Stimulated activated CD4-positive, alpha-beta T cell treated with anti-CD3 and anti-CD28 coated beads, TNF-alpha, amount 100 ng/mL, for 24 hours (primary cell): ENCODE results near the gene FSD2.
"Not testable (repeated sequence)": the region's sequence is repeated elsewhere in the genome, so short reads cannot be mapped to it uniquely, and the experiment has no call there.

Experiments used
- DNase-seq, 3 experiments: peaks; one replicate each; pipeline ENCODE4 v3.0.0-alpha.2; 2020; ENCODE audit warnings: low read depth in 3 of 3

Gene FSD2

DNA sequence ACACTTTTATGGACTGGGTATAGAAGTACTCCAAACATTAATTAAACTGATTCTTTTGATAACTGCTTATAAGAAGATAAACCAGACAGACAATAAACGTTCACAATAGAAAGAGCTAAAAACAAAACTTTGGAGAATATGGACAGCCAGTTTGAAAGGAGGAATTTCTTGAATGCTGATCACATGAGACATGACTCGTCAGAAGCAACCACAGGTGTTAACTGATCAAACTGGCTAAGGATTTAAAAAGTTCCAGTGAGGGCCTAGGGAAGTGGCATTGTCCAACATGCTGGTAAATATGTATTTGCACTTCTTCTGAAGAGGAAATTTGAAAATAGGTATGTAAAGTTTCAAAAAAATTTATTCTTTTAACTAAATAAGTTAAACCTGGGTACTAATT lies 66.8 kb downstream of the FSD2 start:
- no peak for DNase-seq

GRCh38 chr15:82737975-82738374 lies 67.9 kb downstream of the FSD2 start:
- no peak for DNase-seq

DNA sequence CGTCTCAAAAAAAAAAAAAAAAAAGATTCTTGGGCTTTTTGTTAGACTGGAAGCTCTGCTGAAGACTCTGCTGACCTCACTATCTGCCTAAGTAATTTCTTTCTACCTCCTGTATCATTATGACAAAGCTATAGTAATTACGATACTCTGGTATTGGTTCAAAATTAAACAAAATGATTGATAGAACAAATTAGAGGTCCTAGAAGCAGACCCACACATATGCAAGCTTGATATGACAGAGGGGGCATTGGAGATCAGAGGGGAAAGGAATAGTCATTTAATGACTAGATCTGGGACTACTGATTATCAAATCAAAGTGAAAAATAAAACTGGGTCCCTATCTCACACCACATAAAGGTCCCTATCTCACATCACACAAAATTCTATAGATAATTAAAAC lies 74.3 kb downstream of the FSD2 start:
- no peak for DNase-seq

GRCh38 chr15:82730022-82730530 lies 75.8 kb downstream of the FSD2 start:
- DNase-seq, result no peak

GRCh38 chr15:82726816-82727215 lies 79.1 kb downstream of the FSD2 start:
- DNase-seq, result no peak

DNA sequence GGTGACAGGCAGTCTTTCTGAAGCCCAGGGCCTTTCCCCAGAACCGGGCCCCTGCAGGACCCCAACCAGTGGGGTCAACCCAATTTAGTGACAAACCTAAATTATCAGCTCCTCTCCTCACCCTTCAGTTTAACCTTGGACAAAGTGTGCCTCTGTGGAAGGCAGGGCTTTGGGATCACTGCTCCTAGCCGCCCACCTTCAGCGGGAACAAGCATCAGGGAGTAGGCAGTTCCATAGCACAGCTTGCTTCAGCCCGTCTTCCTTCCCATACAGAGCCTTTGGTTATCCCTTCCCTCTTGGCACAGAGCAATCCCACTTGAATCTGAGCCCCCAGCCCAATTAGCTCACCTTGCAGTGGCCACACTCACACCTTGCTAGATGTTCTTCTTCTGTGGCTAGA lies 90.9 kb downstream of the FSD2 start:
- DNase-seq, result no peak

DNA sequence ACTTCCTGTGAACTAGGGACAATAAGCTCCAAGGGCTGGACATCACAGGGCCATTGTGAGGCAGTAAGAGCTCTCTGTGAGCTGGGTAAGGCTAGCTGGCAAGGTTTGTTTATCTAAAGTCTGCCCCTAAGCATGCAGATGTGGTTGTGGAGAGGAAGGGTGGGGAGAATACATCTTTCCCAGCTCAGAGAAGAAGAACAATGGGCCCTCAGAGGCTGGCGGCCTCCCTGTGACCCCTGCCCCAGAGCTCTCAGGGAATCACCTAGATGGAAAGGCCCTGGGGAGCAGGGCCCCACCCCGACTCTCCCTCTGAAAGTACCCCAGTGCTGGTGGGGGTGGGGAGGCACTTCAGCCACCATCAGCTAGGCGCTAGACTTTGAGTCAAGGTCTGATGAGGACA lies 91.9 kb downstream of the FSD2 start:
- no peak for DNase-seq

- DNase-seq, result no peak
These were observed 93.8 kb downstream of the FSD2 start for GRCh38 chr15:82712036-82712435.

- DNase-seq, result no peak
These were observed 94.9 kb downstream of the FSD2 start for GRCh38 chr15:82710926-82711490.

- DNase-seq, result no peak
These were observed 95.7 kb downstream of the FSD2 start for GRCh38 chr15:82710208-82710555.

- peak; percentile 39 to 74 (median 52) for DNase-seq
These were observed 96.3 kb downstream of the FSD2 start, which contains the start of gene AP3B2 for GRCh38 chr15:82709421-82710207. TSS of gene AP3B2 (minus strand) at chr15:82709875. CDS start at chr15:82709706, 169 bp downstream.

- DNase-seq, result peak in 1 of 3 experiments; percentile 3
These were observed 96.8 kb downstream of the FSD2 start for GRCh38 chr15:82709081-82709420.

DNA sequence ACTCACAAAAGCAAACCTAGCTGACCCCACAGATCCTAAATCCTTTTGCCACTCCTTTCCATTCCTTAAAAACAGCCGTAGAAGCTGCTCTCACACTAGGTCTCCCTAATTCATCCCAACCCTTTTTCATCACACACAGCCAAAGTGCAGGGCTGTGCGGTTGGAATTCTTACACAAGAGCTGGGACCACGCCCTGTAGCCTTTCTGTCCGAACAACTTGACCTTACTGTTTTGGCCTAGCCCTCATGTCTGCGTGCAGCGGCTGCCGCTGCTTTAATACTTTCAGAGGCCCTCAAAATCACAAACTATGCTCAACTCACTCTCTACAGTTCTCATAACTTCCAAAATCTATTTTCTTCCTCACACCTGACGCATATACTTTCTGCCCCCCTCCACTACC lies 100.0 kb downstream of the FSD2 start:
- not testable (repeated sequence) for DNase-seq
